Panc1 (cell line): ENCODE data around the gene POU6F1. TPM values are rescaled to one million over a fixed set of nuclear protein-coding genes. Genes with fewer than 3 reads are reported as not detected.
A peak's percentile ranks its signal among the peaks of the same experiment; 100 is the strongest.

Experiments used
- ATAC-seq: fragments of 200-7000 bp; cut with Tn5 transposase; 2 replicates; pipeline ENCODE4 v1.9.1; 2020; ENCODE audit warnings: mild to moderate bottlenecking, moderate library complexity
- BruUV-seq: library from RNA; stranded (reverse); fragments of 400-500 nt; replicated peaks from 2 replicates; lab custom pipeline; 2021; lab: Mats Ljungman, UMichigan
- CTCF ChIA-PET: fragments of 300-600 bp; sonication (Branson Sonifier 250); formaldehyde crosslinking; loops from one replicate; lab custom pipeline; 2022; ENCODE audit warnings: antibody characterized with exemption; lab: Charles Lee
- POLR2A ChIA-PET: fragments of 300-600 bp; sonication (Branson Sonifier 250); formaldehyde crosslinking; loops from one replicate; lab custom pipeline; 2022; ENCODE audit warnings: antibody characterized with exemption; lab: Charles Lee
- DNase-seq: peaks from one replicate; pipeline ENCODE4 v3.0.0-alpha.2; 2010; ENCODE audit warnings: low read depth, low spot score
- H3K27ac ChIP-seq: 2 replicates; pipeline ENCODE4 v1.5.1; 2011; ENCODE audit warnings: mild to moderate bottlenecking, low read length, inconsistent platforms
- H3K27me3 ChIP-seq: fragments of 200-500 bp; sonication (Bioruptor generic); 2 replicates; pipeline ENCODE4 v1.6.0; 2014; ENCODE audit warnings: low read length, inconsistent platforms; ENCODE audit not compliant: control insufficient read depth, insufficient read depth
- H3K36me3 ChIP-seq: fragments of 200-500 bp; sonication (Bioruptor generic); 2 replicates; pipeline ENCODE4 v1.5.1; 2014; ENCODE audit warnings: inconsistent platforms, mild to moderate bottlenecking, low read length, moderate library complexity; ENCODE audit not compliant: control insufficient read depth, insufficient read depth
- H3K4me1 ChIP-seq: 2 replicates; pipeline ENCODE4 v1.5.1; 2011; ENCODE audit warnings: inconsistent platforms, mild to moderate bottlenecking, low read length, moderate library complexity; ENCODE audit not compliant: control insufficient read depth, insufficient read depth
- H3K4me3 ChIP-seq, 2 experiments: 2 replicates each; pipeline ENCODE4 v1.5.1; 2011 to 2012; ENCODE audit warnings: low read depth in 2 of 2, low read length in 2 of 2, mild to moderate bottlenecking in 2 of 2, inconsistent platforms in 1 of 2, moderate library complexity in 1 of 2
- H3K9me3 ChIP-seq: fragments of 200-500 bp; sonication (Bioruptor generic); 2 replicates; pipeline ENCODE4 v1.5.1; 2014; ENCODE audit warnings: low read depth, mild to moderate bottlenecking, inconsistent platforms, low read length, moderate library complexity; ENCODE audit not compliant: control insufficient read depth, insufficient read depth
- CTCF ChIP-seq: fragments of 450-650 bp; IDR thresholded peaks from 2 replicates; pipeline ENCODE4 v1.5.1; 2017; ENCODE audit warnings: mild to moderate bottlenecking
- POLR2AphosphoS5 ChIP-seq: IDR thresholded peaks from 2 replicates; pipeline ENCODE4 v1.6.1; 2012; ENCODE audit warnings: mild to moderate bottlenecking, low read depth, low read length, moderate library complexity
- REST ChIP-seq, 2 experiments: IDR thresholded peaks; 2 replicates each; pipeline ENCODE4 v1.6.1; 2011 to 2012; ENCODE audit warnings: low read depth in 2 of 2, control low read depth in 1 of 2, low read length in 1 of 2, mild to moderate bottlenecking in 1 of 2, moderate library complexity in 1 of 2; ENCODE audit not compliant: insufficient read depth in 1 of 2
- SIN3A ChIP-seq: IDR thresholded peaks from 2 replicates; pipeline ENCODE4 v1.6.1; 2012; ENCODE audit warnings: low read depth, mild to moderate bottlenecking, low read length, moderate library complexity, borderline replicate concordance; ENCODE audit not compliant: insufficient read depth
- TCF7L2 ChIP-seq: IDR thresholded peaks from 2 replicates; pipeline ENCODE4 v1.6.1; 2011; ENCODE audit warnings: mild to moderate bottlenecking, low read depth, low read length, inconsistent platforms
- in situ Hi-C: cut with HindIII; loops from 2 replicates; pipeline ENCODE4 v1.10.0; 2016; ENCODE audit warnings: low sequenced_read_pairs, low pct_unique_long_range_greater_than_20kb
- intact Hi-C: fragments of 100-400 bp; cut with micrococcal nuclease; formaldehyde crosslinking; loops from one replicate; pipeline ENCODE4 v1.10.0; 2022; ENCODE audit not compliant: unreplicated experiment
- total RNA-seq: library from RNA; stranded (reverse); gene quantifications from one replicate; pipeline ENCODE4 v1.2.1, GENCODE V29; 2021; ENCODE audit not compliant: unreplicated experiment

Gene POU6F1
- total RNA-seq, 1 experiment from 2014 or later: 3.1 TPM

GRCh38 chr12:51214895-51215294 lies 3.0 kb downstream of the POU6F1 start:
- CTCF ChIA-PET: no interaction called here
- ATAC-seq (no peak), DNase-seq (no peak)
- Histone ChIP-seq H3K9me3 (no peaks in the 10 kb centered on the region), H3K27me3 (no peaks in the 10 kb centered on the region), H3K4me3 (no peak overlapping the region), H3K4me1 (peaks cover 11% of the 10 kb centered on the region), H3K36me3 (no peaks in the 10 kb centered on the region), H3K27ac (no peak overlapping the region)
- TF ChIP-seq CTCF (no peak), POLR2AphosphoS5 (no peak), TCF7L2 (no peak), SIN3A (no peak), REST (IDR thresholded peaks at IDR 0.05; ENCODE audit: insufficient read depth in 1 of 2, low read depth in 2 of 2, low read length in 1 of 2) (no peak)
- intact Hi-C loops (loop anchor here (5.0 kb wide), 1 partner anchor 133 kb away; the partner anchor contains the start of gene CSRNP2), in situ Hi-C loops (no loop called here)
- no TSS peak for BruUV-seq
- POLR2A ChIA-PET: interaction anchor here (0.6 kb wide), 1 partner anchor 747 kb away, joined by 4 read pairs; no protein-coding TSS in a partner anchor

GRCh38 chr12:51210690-51211395 lies 7.0 kb downstream of the POU6F1 start:
- no peaks in the 10 kb centered on the region for H3K27me3 ChIP-seq
- in situ Hi-C loops (no loop called here), intact Hi-C loops (no loop called here)
- H3K27ac ChIP-seq: no peak overlapping the region
- no peak for TF ChIP-seq CTCF
- no peak for TF ChIP-seq REST (IDR thresholded peaks at IDR 0.05; ENCODE audit: insufficient read depth in 1 of 2, low read depth in 2 of 2, low read length in 1 of 2)
- TF ChIP-seq POLR2AphosphoS5: no peak
- no peak for TF ChIP-seq TCF7L2
- no peak for TF ChIP-seq SIN3A
- H3K9me3 ChIP-seq: no peaks in the 10 kb centered on the region
- H3K36me3 ChIP-seq: no peaks in the 10 kb centered on the region
- H3K4me3 ChIP-seq: no peak overlapping the region
- no peaks in the 10 kb centered on the region for H3K4me1 ChIP-seq
- ATAC-seq: 0 out of 2 replicates have a peak, but pooled peaks have one; percentile 33
- BruUV-seq: no TSS peak
- no peak for DNase-seq
- ChIA-PET POLR2A (no interaction called here), CTCF (no interaction called here)
